HG03196 (cell line): ENCODE results near the gene TMEM245.
"Not testable (repeated sequence)": the region's sequence is repeated elsewhere in the genome, so short reads cannot be mapped to it uniquely, and the experiment has no call there.

Source experiments
- ATAC-seq: cut with Tn5 transposase; IDR thresholded peaks from one replicate; pipeline ENCODE4 v1.9.1; 2021; ENCODE audit not compliant: unreplicated experiment

TMEM245 gene

DNA sequence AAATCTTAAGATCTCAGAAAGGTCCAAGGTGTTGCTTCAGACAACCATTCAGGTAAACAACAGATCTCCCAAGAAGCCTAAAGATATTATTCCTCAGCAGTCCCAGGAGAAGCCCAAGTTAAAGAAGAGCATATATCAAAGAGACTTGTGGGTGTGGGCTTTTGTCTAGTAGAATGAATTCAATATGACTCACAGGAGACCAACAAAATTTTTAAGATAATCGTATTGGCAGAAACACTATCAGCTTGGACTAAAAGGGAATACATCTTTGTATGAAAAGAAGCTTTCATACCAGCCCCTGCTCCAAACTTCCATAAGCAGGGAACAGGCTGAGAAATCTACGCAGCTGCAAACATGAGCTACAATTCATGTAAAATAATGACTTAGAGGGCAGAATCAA is 116.6 kb downstream of the TMEM245 start:
- no peak for ATAC-seq

DNA sequence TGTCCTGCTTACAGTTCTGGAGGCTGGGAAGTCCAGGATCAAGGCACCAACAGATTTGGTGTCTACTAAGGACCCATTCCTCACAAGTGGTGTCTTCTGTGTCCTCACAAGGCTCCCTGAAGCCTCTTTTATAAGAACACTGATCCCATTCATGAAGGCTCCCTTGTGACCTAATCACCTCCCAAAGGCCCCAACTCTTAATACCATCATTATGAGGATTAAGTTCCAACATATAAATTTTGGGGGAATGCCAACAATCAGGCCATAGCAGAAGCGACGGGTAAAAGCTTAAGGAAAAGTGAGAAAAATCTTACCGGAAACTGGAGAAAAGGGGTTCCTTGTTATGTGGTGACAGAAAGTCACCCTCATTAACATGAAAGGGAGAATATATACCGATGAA is 117.6 kb downstream of the TMEM245 start:
- ATAC-seq, result no peak

DNA sequence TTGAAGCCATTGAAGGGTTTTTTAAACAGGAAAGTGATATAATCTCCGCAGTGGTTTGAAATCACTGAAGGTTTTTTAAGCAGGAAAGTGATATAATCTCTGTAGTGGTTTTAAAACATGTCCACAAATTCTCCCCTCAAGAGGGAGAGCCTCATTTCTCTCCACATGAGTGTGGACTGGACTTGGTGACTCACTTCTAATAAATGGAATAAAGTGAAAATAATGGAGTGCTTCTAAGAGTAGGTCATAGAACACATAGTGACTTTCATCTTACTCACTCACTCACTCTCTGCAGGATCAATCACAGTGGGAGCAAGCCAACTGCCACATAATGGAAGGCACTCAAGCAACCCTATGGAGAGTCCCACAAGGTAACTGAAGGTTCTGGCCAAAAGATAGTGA is 118.5 kb downstream of the TMEM245 start:
- no peak for ATAC-seq

GRCh38 chr9:108997112-108997511 is 122.6 kb downstream of the TMEM245 start:
- ATAC-seq, result no peak

- ATAC-seq, result no peak
Observed at GRCh38 chr9:108996643-108997042, 123.1 kb downstream of the TMEM245 start.

GRCh38 chr9:108994695-108995094 is 125.1 kb downstream of the TMEM245 start:
- peak; percentile 73 for ATAC-seq

GRCh38 chr9:108991479-108991878 is 128.3 kb downstream of the TMEM245 start:
- ATAC-seq, result no peak

- ATAC-seq, result no peak
Observed at GRCh38 chr9:108983885-108984284, 135.9 kb downstream of the TMEM245 start.

DNA sequence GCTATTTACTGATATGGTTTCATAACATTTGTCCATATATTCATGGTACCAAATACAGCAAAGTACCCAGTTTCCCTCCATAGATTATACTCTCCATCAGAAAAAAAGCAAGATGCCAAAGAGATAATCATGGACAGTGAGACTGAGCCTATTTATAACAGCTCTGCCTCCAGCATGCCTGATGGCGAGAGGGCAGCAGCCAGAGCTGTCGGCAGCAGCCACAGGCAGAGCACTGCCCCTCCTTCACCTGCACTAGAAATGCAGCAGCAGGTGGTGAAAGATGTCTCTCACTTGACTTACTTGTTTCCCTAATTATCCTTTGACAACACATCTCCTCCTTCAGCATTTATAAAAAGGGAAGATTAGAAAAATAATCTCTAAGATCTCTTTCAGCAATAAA is 138.9 kb downstream of the TMEM245 start:
- ATAC-seq, result no peak

DNA sequence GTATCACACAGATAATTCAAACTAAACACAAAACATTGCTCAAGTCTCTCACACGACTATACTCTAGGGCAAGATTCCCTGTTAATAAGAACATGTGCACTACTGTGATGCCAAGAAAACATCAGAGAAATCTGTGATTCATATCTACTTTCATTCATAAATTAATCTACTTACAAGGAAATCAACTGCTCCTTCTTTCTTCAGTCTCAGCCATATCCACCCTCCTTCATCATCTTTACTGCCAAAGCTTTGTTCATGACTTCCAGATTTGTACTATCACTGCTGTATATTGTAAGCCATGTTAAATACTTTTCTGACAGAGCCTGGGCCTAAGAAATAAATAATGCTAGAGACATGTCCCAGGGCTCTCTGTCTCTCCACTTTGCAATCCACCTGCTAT is 141.5 kb downstream of the TMEM245 start:
- ATAC-seq, result no peak

- ATAC-seq, result no peak
Observed at GRCh38 chr9:108973895-108974294, 145.9 kb downstream of the TMEM245 start.

GRCh38 chr9:108972626-108973209 is 147.0 kb downstream of the TMEM245 start:
- no peak for ATAC-seq

- ATAC-seq, result no peak
Observed at GRCh38 chr9:108972186-108972585, 147.6 kb downstream of the TMEM245 start.

- ATAC-seq, result not testable (repeated sequence)
Observed at GRCh38 chr9:108971392-108971791, 148.4 kb downstream of the TMEM245 start.

DNA sequence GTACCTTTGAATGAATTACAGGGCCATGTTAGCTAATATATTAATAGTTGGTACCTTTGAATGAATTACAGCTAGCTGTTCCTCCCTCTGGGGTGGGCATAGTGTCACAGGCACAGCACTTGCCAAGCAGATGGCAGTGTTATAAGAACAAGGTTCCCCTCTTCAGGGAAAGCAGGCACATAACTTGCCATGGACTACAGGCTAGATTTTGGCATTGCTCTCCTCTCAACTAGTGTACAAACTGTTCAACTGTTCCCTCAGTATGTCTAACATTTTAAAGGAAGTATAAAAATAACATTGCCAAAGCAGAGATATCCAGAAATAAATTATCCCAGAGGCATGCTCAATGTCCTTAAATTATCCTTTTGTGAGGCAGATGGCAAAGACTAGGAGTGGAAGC is 151.8 kb downstream of the TMEM245 start:
- no peak for ATAC-seq
